GM23338 (cell line): ENCODE data around the gene BRCC3. TPM values are rescaled to one million over a fixed set of nuclear protein-coding genes. Genes with fewer than 3 reads are reported as not detected.

ENCODE experiments used
- ATAC-seq: fragments of 200-7000 bp; cut with Tn5 transposase; 3 replicates; pipeline ENCODE4 v1.9.1; 2020
- DNase-seq: peaks from one replicate; pipeline ENCODE4 v3.0.0-alpha.2; 2015; ENCODE audit warnings: low spot score
- H2AFZ ChIP-seq: fragments of 200-600 bp; sonication (generic); 2 replicates; pipeline ENCODE4 v1.8.0; 2016; ENCODE audit warnings: antibody characterized with exemption, mild to moderate bottlenecking, moderate library complexity
- H3F3A ChIP-seq: fragments of 200-600 bp; sonication (generic); replicated peaks from 2 replicates; pipeline ENCODE4 v1.8.0; 2017; ENCODE audit warnings: antibody characterized with exemption, mixed run types, low read depth
- H3K27ac ChIP-seq: fragments of 200-600 bp; sonication (generic); 2 replicates; pipeline ENCODE4 v1.6.1; 2016; ENCODE audit warnings: low read depth
- H3K27me3 ChIP-seq: fragments of 200-600 bp; sonication (generic); 2 replicates; pipeline ENCODE4 v1.8.0; 2016; ENCODE audit warnings: mild to moderate bottlenecking, mixed run types, moderate library complexity; ENCODE audit not compliant: insufficient read depth
- H3K36me3 ChIP-seq: fragments of 200-600 bp; sonication (generic); 2 replicates; pipeline ENCODE4 v1.8.0; 2016; ENCODE audit warnings: mild to moderate bottlenecking; ENCODE audit not compliant: insufficient read depth
- H3K4me1 ChIP-seq: fragments of 200-600 bp; sonication (generic); 2 replicates; pipeline ENCODE4 v1.8.0; 2016; ENCODE audit warnings: mild to moderate bottlenecking, moderate library complexity; ENCODE audit not compliant: insufficient read depth
- H3K4me2 ChIP-seq: fragments of 200-600 bp; sonication (generic); 2 replicates; pipeline ENCODE4 v1.7.1; 2017; ENCODE audit warnings: mixed run types
- H3K4me3 ChIP-seq: fragments of 200-600 bp; sonication (generic); 2 replicates; pipeline ENCODE4 v1.6.1; 2016; ENCODE audit warnings: mixed run types
- H3K79me2 ChIP-seq: fragments of 200-600 bp; sonication (generic); replicated peaks from 2 replicates; pipeline ENCODE4 v1.8.0; 2017; ENCODE audit warnings: mild to moderate bottlenecking; ENCODE audit not compliant: insufficient read depth
- H3K9me2 ChIP-seq: fragments of 200-600 bp; sonication (generic); 2 replicates; pipeline ENCODE4 v1.8.0; 2017; ENCODE audit not compliant: insufficient read depth
- H4K20me1 ChIP-seq: fragments of 200-600 bp; sonication (generic); replicated peaks from 2 replicates; pipeline ENCODE4 v1.8.0; 2017; ENCODE audit warnings: mild to moderate bottlenecking; ENCODE audit not compliant: insufficient read depth
- H3K27ac Mint-ChIP-seq: 2 replicates; pipeline ENCODE4 v1.8.0; 2020; ENCODE audit warnings: inconsistent platforms, mild to moderate bottlenecking, moderate library complexity, mixed read lengths
- H3K27me3 Mint-ChIP-seq: 3 replicates; pipeline ENCODE4 v1.8.0; 2022; ENCODE audit warnings: low read depth, mild to moderate bottlenecking, moderate library complexity, mixed read lengths, inconsistent platforms; ENCODE audit not compliant: insufficient read depth, poor library complexity
- H3K36me3 Mint-ChIP-seq: 3 replicates; pipeline ENCODE4 v1.8.0; 2021; ENCODE audit warnings: low read depth, mild to moderate bottlenecking, inconsistent platforms, moderate library complexity, mixed read lengths
- H3K4me1 Mint-ChIP-seq: 3 replicates; pipeline ENCODE4 v1.8.0; 2020; ENCODE audit warnings: mild to moderate bottlenecking, inconsistent platforms, mixed read lengths
- H3K4me3 Mint-ChIP-seq: 3 replicates; pipeline ENCODE4 v1.8.0; 2021; ENCODE audit warnings: moderate library complexity, mild to moderate bottlenecking, inconsistent platforms, mixed read lengths
- H3K9me3 Mint-ChIP-seq: 3 replicates; pipeline ENCODE4 v1.8.0; 2020; ENCODE audit warnings: moderate library complexity, mild to moderate bottlenecking, inconsistent platforms, mixed read lengths
- CREB1 ChIP-seq: fragments of 250-450 bp; sonication (Bioruptor Pico); IDR thresholded peaks from 2 replicates; pipeline ENCODE4 v1.5.0; 2020; ENCODE audit warnings: low read depth, mild to moderate bottlenecking, moderate library complexity
- EZH2 ChIP-seq: fragments of 200-600 bp; sonication (generic); IDR thresholded peaks from one replicate; pipeline ENCODE4 v1.8.0; 2017; ENCODE audit warnings: antibody characterized with exemption, mild to moderate bottlenecking, low read depth; ENCODE audit not compliant: unreplicated experiment
- JUNB ChIP-seq: IDR thresholded peaks from one replicate; pipeline ENCODE4 v1.6.1; 2016; ENCODE audit warnings: antibody characterized with exemption; ENCODE audit not compliant: unreplicated experiment
- POLR2AphosphoS5 ChIP-seq: IDR thresholded peaks from 2 replicates; pipeline ENCODE4 v1.6.1; 2016; ENCODE audit warnings: antibody characterized with exemption, low read depth
- STAT1 ChIP-seq: IDR thresholded peaks from one replicate; pipeline ENCODE4 v1.6.1; 2016; ENCODE audit warnings: antibody characterized with exemption; ENCODE audit not compliant: unreplicated experiment
- ZNF114 ChIP-seq: fragments of 250-450 bp; sonication (Bioruptor Pico); IDR thresholded peaks from 2 replicates; pipeline ENCODE4 v1.5.0; 2020; ENCODE audit warnings: mild to moderate bottlenecking, moderate library complexity
- polyA plus RNA-seq: library from polyadenylated mRNA; unstranded; fragments of >200 nt; fragmentation: Nextera tagmentation; extraction: Ambion mirVana; gene quantifications from 2 replicates; pipeline ENCODE4 v1.2.1, GENCODE V29; 2016
- total RNA-seq: library from RNA; depleted of rRNA; stranded (reverse); fragments of >200 nt; shearing (Covaris generic); gene quantifications from 2 replicates; pipeline ENCODE4 v1.2.3, GENCODE V29; 2014
- TF ChIP-seq, protein P1 (sequence below): fragments of 250-450 bp; sonication (Bioruptor Pico); IDR thresholded peaks from 2 replicates; pipeline ENCODE4 v1.5.0; 2020; ENCODE audit warnings: mild to moderate bottlenecking, moderate library complexity
- TF ChIP-seq, protein P2 (sequence below): IDR thresholded peaks from 2 replicates; pipeline ENCODE4 v1.6.1; 2016; ENCODE audit warnings: antibody characterized with exemption

Gene BRCC3
- total and polyA plus RNA-seq, 2 experiments from 2014 or later: 18.4 to 26.7 TPM

DNA sequence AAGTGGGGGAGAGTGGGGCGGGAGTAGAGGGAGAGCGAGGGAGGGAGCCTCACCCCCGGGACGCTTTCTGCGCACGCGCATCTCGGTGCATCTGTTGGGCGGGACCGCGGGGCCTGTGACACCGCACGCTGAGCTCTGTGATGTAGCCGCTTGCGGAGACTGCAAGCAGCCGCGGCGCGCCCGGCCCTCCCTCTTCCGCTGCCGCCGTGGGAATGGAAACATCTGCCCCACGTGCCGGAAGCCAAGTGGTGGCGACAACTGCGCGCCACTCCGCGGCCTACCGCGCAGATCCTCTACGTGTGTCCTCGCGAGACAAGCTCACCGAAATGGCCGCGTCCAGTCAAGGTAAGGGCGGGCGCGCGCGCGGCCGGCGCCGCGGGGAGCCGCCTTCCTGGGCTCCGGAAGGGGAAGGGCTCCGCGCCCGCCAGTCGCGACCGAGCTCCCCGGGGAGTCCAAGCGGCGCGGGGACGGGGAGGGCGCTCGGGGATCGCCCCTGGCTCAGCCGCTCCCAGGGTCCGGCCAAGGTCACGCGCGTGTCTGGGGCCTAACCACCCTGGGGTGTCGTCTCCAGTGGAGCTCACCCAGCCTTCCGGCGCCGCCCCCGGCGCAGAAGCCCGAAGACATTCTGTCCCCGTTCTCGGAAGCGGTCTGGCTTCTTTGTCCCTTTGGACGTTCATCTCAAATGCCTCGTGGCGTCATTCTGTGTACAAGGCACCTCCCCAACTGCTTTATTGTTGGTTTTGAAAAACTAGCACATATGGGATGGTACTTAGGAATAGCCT is 44.4 kb upstream of the BRCC3 start, which contains the start of gene FUNDC2:
Gene FUNDC2, plus strand, starts transcription at position 118 of the 782 bp plus-strand sequence. Its CDS starts 95 bp downstream, at position 213.
- Mint-ChIP-seq H3K27me3 (peaks cover 7% of the 10 kb centered on the region), H3K9me3 (no peaks in the 10 kb centered on the region; the same call in 2 of the 3 replicates), H3K36me3 (no peaks in the 10 kb centered on the region), H3K4me3 (peak within 1 kb of the TSS; percentile 82), H3K27ac (peak within 1 kb of the TSS; percentile 93), H3K4me1 (peaks cover 14% of the 10 kb centered on the region; the same call in 2 of the 3 replicates)
- H3K27me3 ChIP-seq: no peaks in the 10 kb centered on the region
- peak within 1 kb of the TSS; percentile 84 for H3K4me3 ChIP-seq
- TF ChIP-seq, protein P1, sequence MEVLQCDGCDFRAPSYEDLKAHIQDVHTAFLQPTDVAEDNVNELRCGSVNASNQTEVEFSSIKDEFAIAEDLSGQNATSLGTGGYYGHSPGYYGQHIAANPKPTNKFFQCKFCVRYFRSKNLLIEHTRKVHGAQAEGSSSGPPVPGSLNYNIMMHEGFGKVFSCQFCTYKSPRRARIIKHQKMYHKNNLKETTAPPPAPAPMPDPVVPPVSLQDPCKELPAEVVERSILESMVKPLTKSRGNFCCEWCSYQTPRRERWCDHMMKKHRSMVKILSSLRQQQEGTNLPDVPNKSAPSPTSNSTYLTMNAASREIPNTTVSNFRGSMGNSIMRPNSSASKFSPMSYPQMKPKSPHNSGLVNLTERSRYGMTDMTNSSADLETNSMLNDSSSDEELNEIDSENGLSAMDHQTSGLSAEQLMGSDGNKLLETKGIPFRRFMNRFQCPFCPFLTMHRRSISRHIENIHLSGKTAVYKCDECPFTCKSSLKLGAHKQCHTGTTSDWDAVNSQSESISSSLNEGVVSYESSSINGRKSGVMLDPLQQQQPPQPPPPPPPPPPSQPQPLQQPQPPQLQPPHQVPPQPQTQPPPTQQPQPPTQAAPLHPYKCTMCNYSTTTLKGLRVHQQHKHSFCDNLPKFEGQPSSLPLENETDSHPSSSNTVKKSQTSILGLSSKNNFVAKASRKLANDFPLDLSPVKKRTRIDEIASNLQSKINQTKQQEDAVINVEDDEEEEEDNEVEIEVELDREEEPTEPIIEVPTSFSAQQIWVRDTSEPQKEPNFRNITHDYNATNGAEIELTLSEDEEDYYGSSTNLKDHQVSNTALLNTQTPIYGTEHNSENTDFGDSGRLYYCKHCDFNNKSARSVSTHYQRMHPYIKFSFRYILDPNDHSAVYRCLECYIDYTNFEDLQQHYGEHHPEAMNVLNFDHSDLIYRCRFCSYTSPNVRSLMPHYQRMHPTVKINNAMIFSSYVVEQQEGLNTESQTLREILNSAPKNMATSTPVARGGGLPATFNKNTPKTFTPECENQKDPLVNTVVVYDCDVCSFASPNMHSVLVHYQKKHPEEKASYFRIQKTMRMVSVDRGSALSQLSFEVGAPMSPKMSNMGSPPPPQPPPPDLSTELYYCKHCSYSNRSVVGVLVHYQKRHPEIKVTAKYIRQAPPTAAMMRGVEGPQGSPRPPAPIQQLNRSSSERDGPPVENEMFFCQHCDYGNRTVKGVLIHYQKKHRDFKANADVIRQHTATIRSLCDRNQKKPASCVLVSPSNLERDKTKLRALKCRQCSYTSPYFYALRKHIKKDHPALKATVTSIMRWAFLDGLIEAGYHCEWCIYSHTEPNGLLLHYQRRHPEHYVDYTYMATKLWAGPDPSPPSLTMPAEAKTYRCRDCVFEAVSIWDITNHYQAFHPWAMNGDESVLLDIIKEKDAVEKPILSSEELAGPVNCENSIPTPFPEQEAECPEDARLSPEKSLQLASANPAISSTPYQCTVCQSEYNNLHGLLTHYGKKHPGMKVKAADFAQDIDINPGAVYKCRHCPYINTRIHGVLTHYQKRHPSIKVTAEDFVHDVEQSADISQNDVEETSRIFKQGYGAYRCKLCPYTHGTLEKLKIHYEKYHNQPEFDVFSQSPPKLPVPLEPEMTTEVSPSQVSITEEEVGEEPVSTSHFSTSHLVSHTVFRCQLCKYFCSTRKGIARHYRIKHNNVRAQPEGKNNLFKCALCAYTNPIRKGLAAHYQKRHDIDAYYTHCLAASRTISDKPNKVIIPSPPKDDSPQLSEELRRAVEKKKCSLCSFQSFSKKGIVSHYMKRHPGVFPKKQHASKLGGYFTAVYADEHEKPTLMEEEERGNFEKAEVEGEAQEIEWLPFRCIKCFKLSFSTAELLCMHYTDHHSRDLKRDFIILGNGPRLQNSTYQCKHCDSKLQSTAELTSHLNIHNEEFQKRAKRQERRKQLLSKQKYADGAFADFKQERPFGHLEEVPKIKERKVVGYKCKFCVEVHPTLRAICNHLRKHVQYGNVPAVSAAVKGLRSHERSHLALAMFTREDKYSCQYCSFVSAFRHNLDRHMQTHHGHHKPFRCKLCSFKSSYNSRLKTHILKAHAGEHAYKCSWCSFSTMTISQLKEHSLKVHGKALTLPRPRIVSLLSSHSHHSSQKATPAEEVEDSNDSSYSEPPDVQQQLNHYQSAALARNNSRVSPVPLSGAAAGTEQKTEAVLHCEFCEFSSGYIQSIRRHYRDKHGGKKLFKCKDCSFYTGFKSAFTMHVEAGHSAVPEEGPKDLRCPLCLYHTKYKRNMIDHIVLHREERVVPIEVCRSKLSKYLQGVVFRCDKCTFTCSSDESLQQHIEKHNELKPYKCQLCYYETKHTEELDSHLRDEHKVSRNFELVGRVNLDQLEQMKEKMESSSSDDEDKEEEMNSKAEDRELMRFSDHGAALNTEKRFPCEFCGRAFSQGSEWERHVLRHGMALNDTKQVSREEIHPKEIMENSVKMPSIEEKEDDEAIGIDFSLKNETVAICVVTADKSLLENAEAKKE (CRISPR knock-in tag): no peak
- TF ChIP-seq POLR2AphosphoS5 (0 out of 2 replicates have a peak, but pooled peaks have one; percentile 16), JUNB (no peak), EZH2 (no peak), CREB1 (CRISPR knock-in tag) (peak; percentile 79), ZNF114 (CRISPR knock-in tag) (no peak), STAT1 (no peak)
- TF ChIP-seq, protein P2, sequence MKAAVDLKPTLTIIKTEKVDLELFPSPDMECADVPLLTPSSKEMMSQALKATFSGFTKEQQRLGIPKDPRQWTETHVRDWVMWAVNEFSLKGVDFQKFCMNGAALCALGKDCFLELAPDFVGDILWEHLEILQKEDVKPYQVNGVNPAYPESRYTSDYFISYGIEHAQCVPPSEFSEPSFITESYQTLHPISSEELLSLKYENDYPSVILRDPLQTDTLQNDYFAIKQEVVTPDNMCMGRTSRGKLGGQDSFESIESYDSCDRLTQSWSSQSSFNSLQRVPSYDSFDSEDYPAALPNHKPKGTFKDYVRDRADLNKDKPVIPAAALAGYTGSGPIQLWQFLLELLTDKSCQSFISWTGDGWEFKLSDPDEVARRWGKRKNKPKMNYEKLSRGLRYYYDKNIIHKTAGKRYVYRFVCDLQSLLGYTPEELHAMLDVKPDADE: no peak
- peak within 1 kb of the TSS; percentile 72 for H3K27ac ChIP-seq
- no peaks in the 10 kb centered on the region for H4K20me1 ChIP-seq
- H3K4me2 ChIP-seq: peak within 1 kb of the TSS; percentile 82
- 0 out of 2 replicates have a peak, but pooled peaks cover 4% of the 10 kb centered on the region for H3K4me1 ChIP-seq
- peaks cover 43% of the 10 kb centered on the region for H3K79me2 ChIP-seq
- no peaks in the 10 kb centered on the region for H3K36me3 ChIP-seq
- no peaks in the 10 kb centered on the region for H3K9me2 ChIP-seq
- peak within 1 kb of the TSS; percentile 69 for H2AFZ ChIP-seq
- DNase-seq (peak; percentile 84), ATAC-seq (peak; percentile 87)
- H3F3A ChIP-seq: no peaks in the 10 kb centered on the region
